ENCODE results near the gene PRKAG2.

GRCh38 chr7:151511946-151512345, 365.0 kb downstream of the PRKAG2 start:
- TF ChIP-seq CTCF (IDR thresholded peaks at IDR 0.05) (no peak), MEF2A (IDR thresholded peaks at IDR 0.05; ENCODE audit: borderline replicate concordance, low read depth) (no peak), TAF1 (IDR thresholded peaks at IDR 0.05; ENCODE audit: borderline replicate concordance, low read depth, low read length) (no peak), ZBTB33 (IDR thresholded peaks at IDR 0.05; ENCODE audit: borderline replicate concordance, low read depth) (no peak), CHD2 (IDR thresholded peaks at IDR 0.05; ENCODE audit: low read length, partially characterized antibody) (no peak), RCOR1 (IDR thresholded peaks at IDR 0.05; ENCODE audit: low read length) (no peak), YY1 (IDR thresholded peaks at IDR 0.05; ENCODE audit: low read depth) (no peak), FOXM1 (IDR thresholded peaks at IDR 0.05; ENCODE audit: low read depth) (no peak), RAD21 (IDR thresholded peaks at IDR 0.05; ENCODE audit: low read length) (no peak), POLR2AphosphoS5 (IDR thresholded peaks at IDR 0.05; ENCODE audit: low read depth, low read length) (no peak), JUND (IDR thresholded peaks at IDR 0.05) (no peak), RFX5 (IDR thresholded peaks at IDR 0.05; ENCODE audit: low read length) (no peak), GATA2 (CRISPR knock-in tag; IDR thresholded peaks at IDR 0.05) (no peak), USF1 (IDR thresholded peaks at IDR 0.05; ENCODE audit: borderline replicate concordance, low read depth) (no peak)
